Naive B cell (primary cell): ENCODE results near the gene DDO. TPM values are rescaled to one million over a fixed set of nuclear protein-coding genes. Genes with fewer than 3 reads are reported as not detected.

ENCODE experiments used
- ATAC-seq, 2 donors: fragments of 150-1000 bp; cut with Tn5 transposase; 2 replicates each; pipeline ENCODE4 v1.10.0; 2021; ENCODE audit warnings: low read depth in 2 of 2, mild to moderate bottlenecking in 2 of 2, moderate library complexity in 2 of 2
- DNase-seq: peaks from one replicate; pipeline ENCODE4 v3.0.0; 2022
- H3K27ac Mint-ChIP-seq, 6 donors: one replicate each; pipeline ENCODE4 v1.8.0; 2020 to 2022; ENCODE audit warnings: mild to moderate bottlenecking in 6 of 6, mixed read lengths in 6 of 6, moderate library complexity in 5 of 6, inconsistent platforms in 2 of 6
- H3K27me3 Mint-ChIP-seq, 3 donors: one replicate each; pipeline ENCODE4 v1.8.0; 2021 to 2022; ENCODE audit warnings: mixed read lengths in 3 of 3, mild to moderate bottlenecking in 1 of 3
- H3K36me3 Mint-ChIP-seq, 2 donors: one replicate each; pipeline ENCODE4 v1.8.0; 2020 to 2022; ENCODE audit warnings: mixed read lengths in 2 of 2, inconsistent platforms in 1 of 2, mild to moderate bottlenecking in 1 of 2
- H3K4me1 Mint-ChIP-seq, 3 donors: one replicate each; pipeline ENCODE4 v1.8.0; 2020 to 2022; ENCODE audit warnings: mixed read lengths in 3 of 3, inconsistent platforms in 1 of 3, mild to moderate bottlenecking in 1 of 3, moderate library complexity in 1 of 3
- H3K4me3 Mint-ChIP-seq, 8 donors: one replicate each; pipeline ENCODE4 v1.8.0; 2020 to 2022; ENCODE audit warnings: mild to moderate bottlenecking in 8 of 8, mixed read lengths in 8 of 8, moderate library complexity in 8 of 8, inconsistent platforms in 2 of 8
- H3K9me3 Mint-ChIP-seq, 7 donors: one replicate each; pipeline ENCODE4 v1.8.0; 2020 to 2022; ENCODE audit warnings: mixed read lengths in 7 of 7, mild to moderate bottlenecking in 5 of 7, inconsistent platforms in 2 of 7, moderate library complexity in 1 of 7
- polyA plus RNA-seq, 6 donors: library from polyadenylated mRNA; unstranded; fragments of 300-500 nt; fragmentation: Illumina TruSeq; gene quantifications; one replicate each; pipeline ENCODE4 v1.2.3, GENCODE V29; 2021; ENCODE audit warnings: low read depth in 6 of 6

The DDO gene
- polyA plus RNA-seq, 6 donors from 2014 or later = not detected

DNA sequence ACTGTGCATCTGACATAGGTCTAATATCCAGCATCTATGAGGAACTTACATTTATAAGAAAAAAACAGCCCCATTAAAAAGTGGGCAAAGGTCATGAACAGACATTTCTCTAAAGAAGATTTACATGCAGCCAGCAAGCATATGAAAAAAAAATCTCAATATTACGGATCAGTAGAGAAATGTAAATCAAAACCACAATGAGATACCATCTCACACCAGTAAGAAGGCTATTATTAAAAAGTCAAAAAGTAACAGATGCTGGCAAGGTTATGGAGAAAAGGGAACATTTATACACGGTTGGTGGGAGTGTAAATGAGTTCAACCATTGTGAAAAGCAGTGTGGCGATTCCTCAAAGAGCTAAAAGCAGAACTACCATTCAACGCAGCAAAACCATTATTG, 70.3 kb downstream of the DDO start:
- peak; percentile 15 for DNase-seq
- no peaks in the 10 kb centered on the region for H3K36me3 Mint-ChIP-seq
- H3K4me1 Mint-ChIP-seq = peaks cover 11 to 12% (median 11%) of the 10 kb centered on the region in 3 donors
- H3K27ac Mint-ChIP-seq = peak overlapping the region in 3 of 6 donors; percentile 9 to 49 (median 19)
- peak; percentile 32 to 33 for ATAC-seq
- no peak overlapping the region for H3K4me3 Mint-ChIP-seq
- peaks cover 0 to 7% (median 4%) of the 10 kb centered on the region in 7 donors for H3K9me3 Mint-ChIP-seq
- H3K27me3 Mint-ChIP-seq = peaks cover 0 to under 1% (median 0%) of the 10 kb centered on the region in 3 donors

DNA sequence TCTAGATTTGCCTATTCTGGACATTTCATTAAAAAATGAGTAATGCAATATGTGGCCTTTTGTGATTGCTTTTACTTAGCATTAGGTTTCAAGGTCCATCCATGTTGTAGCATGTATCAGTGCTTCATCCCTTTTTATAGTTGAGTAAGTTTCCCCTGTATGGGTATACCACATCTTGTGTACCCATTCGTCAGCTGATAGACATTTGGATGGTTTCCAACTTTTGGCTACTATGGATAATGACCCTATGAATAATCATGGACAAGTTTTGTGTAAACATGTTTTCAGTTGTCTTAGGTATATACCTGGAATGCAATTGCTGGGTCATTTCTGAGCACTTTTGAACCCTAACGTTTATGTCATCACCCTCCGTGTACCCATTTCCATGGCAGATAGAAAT, 72.6 kb downstream of the DDO start:
- DNase-seq = no peak
- Mint-ChIP-seq H3K9me3 (peaks cover 0 to 7% (median 4%) of the 10 kb centered on the region in 7 donors), H3K27ac (no peak overlapping the region), H3K27me3 (peaks cover 0 to 11% (median 2%) of the 10 kb centered on the region in 3 donors), H3K4me3 (no peak overlapping the region), H3K4me1 (peaks cover 11 to 12% (median 11%) of the 10 kb centered on the region in 3 donors), H3K36me3 (no peaks in the 10 kb centered on the region)
- ATAC-seq = no peak

Other genes with a start within 250 kb of the DDO start
- 10 to 100 TPM in 3 of 6 donors, 1 to 10 TPM in 3; 6.9 to 21.6 (median 11.2) TPM for gene WASF1, start 235.9 kb downstream of the DDO start, polyA plus RNA-seq
- 10 to 100 TPM; 36.8 to 56.8 (median 48.8) TPM for gene CDC40, start 235.1 kb downstream of the DDO start, polyA plus RNA-seq
- gene METTL24, start 57.2 kb downstream of the DDO start, polyA plus RNA-seq = under 1 TPM in 1 of 6 donors, not detected in 5; 0.28 TPM
- gene SLC22A16, start 61.0 kb upstream of the DDO start, polyA plus RNA-seq = not detected